Activated naive CD4-positive, alpha-beta T cell treated with anti-CD3 and anti-CD28 coated beads for 36 hours (primary cell): Measurements from ENCODE around the gene SIAE. TPM values are rescaled to one million over a fixed set of nuclear protein-coding genes. Genes with fewer than 3 reads are reported as not detected.

ENCODE experiments used
- CTCF ChIA-PET: fragments of 350-600 bp; sonication (Branson Sonifier 250); formaldehyde crosslinking; loops from one replicate; lab custom pipeline; 2021; ENCODE audit warnings: antibody characterized with exemption; lab: Charles Lee
- DNase-seq: peaks from one replicate; pipeline ENCODE4 v3.0.0-alpha.2; 2020
- H3K27ac Mint-ChIP-seq: one replicate; pipeline ENCODE4 v1.8.0; 2021; ENCODE audit warnings: mild to moderate bottlenecking, mixed read lengths
- H3K27me3 Mint-ChIP-seq: one replicate; pipeline ENCODE4 v1.8.0; 2021; ENCODE audit warnings: low read depth, mixed read lengths
- H3K36me3 Mint-ChIP-seq: one replicate; pipeline ENCODE4 v1.8.0; 2021; ENCODE audit warnings: low read depth, mixed read lengths
- H3K4me1 Mint-ChIP-seq: one replicate; pipeline ENCODE4 v1.8.0; 2021; ENCODE audit warnings: low read depth, mixed read lengths
- H3K4me3 Mint-ChIP-seq: one replicate; pipeline ENCODE4 v1.8.0; 2021; ENCODE audit warnings: mild to moderate bottlenecking, moderate library complexity, mixed read lengths
- H3K9me3 Mint-ChIP-seq: one replicate; pipeline ENCODE4 v1.8.0; 2021; ENCODE audit warnings: mixed read lengths
- intact Hi-C: fragments of 100-400 bp; cut with micrococcal nuclease; formaldehyde crosslinking; loops from one replicate; pipeline ENCODE4 v1.15.1; 2023
- total RNA-seq, 2 experiments: library from RNA; stranded (reverse); gene quantifications; one replicate each; pipeline ENCODE4 v1.2.3, GENCODE V29; 2021

The SIAE gene
- total RNA-seq, 2 experiments from 2014 or later = 7.8 to 10.8 TPM

DNA sequence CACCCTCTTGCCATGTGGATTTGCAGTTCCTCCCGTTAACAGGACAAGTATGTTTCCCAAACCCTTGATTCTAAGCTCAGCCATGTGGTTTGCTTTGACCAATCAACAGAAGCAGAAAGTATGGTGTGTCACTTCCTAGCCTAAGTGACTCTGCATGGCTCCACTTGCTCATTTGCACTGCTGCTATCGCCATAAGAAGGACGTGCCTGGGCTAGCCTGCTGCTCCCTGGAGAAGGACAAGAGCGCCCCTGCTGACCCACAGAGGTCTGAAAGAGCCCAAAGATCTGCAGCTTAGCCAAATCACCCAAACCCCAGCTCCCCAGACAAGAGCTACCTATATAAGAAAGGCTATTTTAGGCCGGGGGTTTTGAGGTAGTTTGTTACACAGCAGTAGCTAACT lies 32.9 kb downstream of the SIAE start:
- no peak for DNase-seq
- Mint-ChIP-seq H3K27me3 (no peaks in the 10 kb centered on the region), H3K36me3 (peaks cover 9% of the 10 kb centered on the region), H3K27ac (no peak overlapping the region), H3K4me1 (no peaks in the 10 kb centered on the region), H3K9me3 (no peaks in the 10 kb centered on the region), H3K4me3 (no peak overlapping the region)
- intact Hi-C loops = loop anchor here (5.0 kb wide), 1 partner anchor 717 kb away; no protein-coding TSS in a partner anchor
- CTCF ChIA-PET = interaction anchor here (0.6 to 1.4 kb wide), 4 partner anchors 151 to 236 kb away, joined by 3 to 5 read pairs (median 3); no protein-coding TSS in a partner anchor

DNA sequence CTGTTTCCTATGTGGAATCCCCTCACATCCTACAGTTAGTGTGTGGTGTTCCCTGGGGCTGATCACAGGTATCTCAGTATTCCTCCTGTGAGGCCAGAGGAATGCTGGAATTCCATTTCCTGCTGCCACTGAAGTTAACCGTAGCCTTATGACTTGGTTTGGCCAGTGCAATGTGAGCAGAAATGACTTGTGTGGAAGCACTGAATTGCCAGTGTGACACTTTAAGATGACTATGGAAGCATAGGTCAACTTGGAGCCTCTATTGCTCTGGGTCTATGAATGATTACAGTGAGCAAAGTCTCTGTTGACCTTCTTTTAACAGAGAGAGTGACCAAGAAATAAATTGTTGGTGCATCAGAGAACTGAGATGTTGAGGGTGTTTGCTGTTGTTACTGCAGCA lies 34.4 kb downstream of the SIAE start:
- intact Hi-C loops = no loop called here
- no peaks in the 10 kb centered on the region for H3K27me3 Mint-ChIP-seq
- no peak for DNase-seq
- H3K36me3 Mint-ChIP-seq = peaks cover 11% of the 10 kb centered on the region
- no peaks in the 10 kb centered on the region for H3K9me3 Mint-ChIP-seq
- CTCF ChIA-PET = interaction anchor here (1.2 to 2.0 kb wide), 3 partner anchors 14 to 227 kb away, joined by 3 to 5 read pairs (median 5); no protein-coding TSS in a partner anchor
- no peak overlapping the region for H3K4me3 Mint-ChIP-seq
- H3K4me1 Mint-ChIP-seq = no peaks in the 10 kb centered on the region
- H3K27ac Mint-ChIP-seq = no peak overlapping the region

GRCh38 chr11:124638500-124638899 lies 35.0 kb downstream of the SIAE start:
- Mint-ChIP-seq H3K9me3 (no peaks in the 10 kb centered on the region), H3K27ac (no peak overlapping the region), H3K27me3 (no peaks in the 10 kb centered on the region), H3K4me1 (no peaks in the 10 kb centered on the region), H3K4me3 (no peak overlapping the region), H3K36me3 (peaks cover 13% of the 10 kb centered on the region)
- DNase-seq = no peak
- CTCF ChIA-PET = interaction anchor here (1.2 to 2.0 kb wide), 2 partner anchors 14 to 19 kb away, joined by 3 to 5 read pairs; no protein-coding TSS in a partner anchor
- intact Hi-C loops = no loop called here

GRCh38 chr11:124635932-124636331 lies 37.6 kb downstream of the SIAE start:
- H3K36me3 Mint-ChIP-seq = peaks cover 26% of the 10 kb centered on the region
- intact Hi-C loops = no loop called here
- H3K27me3 Mint-ChIP-seq = no peaks in the 10 kb centered on the region
- no peaks in the 10 kb centered on the region for H3K9me3 Mint-ChIP-seq
- DNase-seq = no peak
- H3K4me1 Mint-ChIP-seq = no peaks in the 10 kb centered on the region
- H3K27ac Mint-ChIP-seq = no peak overlapping the region
- no peak overlapping the region for H3K4me3 Mint-ChIP-seq
- CTCF ChIA-PET = interaction anchor here (1.0 kb wide), 1 partner anchor 8 kb away, joined by 3 read pairs; no protein-coding TSS in a partner anchor

DNA sequence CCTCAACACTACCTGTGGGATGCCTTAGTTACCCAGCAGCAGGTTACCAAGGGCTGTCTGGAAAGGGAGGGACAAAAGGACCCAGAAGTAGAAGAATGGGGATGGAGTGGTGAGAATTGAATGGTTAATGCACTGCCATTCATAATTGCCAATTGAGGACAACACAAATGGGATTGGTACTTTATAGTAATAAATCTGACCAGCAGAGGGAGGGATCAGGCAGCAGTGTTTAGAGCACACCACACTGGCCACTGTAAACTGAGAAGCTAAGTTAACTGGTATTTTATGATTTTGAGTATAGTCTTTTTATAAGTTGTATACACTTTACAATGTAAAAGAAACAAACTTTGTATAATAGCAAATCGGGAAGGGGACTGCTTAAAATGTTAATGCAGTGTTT lies 40.2 kb downstream of the SIAE start:
- CTCF ChIA-PET = interaction anchor here (2.2 kb wide), 1 partner anchor 10 kb away, joined by 8 read pairs; the partner anchor contains the start of gene TBRG1
- Mint-ChIP-seq H3K4me3 (no peak overlapping the region), H3K27ac (no peak overlapping the region), H3K9me3 (no peaks in the 10 kb centered on the region), H3K27me3 (no peaks in the 10 kb centered on the region), H3K4me1 (peaks cover 2% of the 10 kb centered on the region), H3K36me3 (peaks cover 29% of the 10 kb centered on the region)
- DNase-seq = no peak
- intact Hi-C loops = no loop called here

DNA sequence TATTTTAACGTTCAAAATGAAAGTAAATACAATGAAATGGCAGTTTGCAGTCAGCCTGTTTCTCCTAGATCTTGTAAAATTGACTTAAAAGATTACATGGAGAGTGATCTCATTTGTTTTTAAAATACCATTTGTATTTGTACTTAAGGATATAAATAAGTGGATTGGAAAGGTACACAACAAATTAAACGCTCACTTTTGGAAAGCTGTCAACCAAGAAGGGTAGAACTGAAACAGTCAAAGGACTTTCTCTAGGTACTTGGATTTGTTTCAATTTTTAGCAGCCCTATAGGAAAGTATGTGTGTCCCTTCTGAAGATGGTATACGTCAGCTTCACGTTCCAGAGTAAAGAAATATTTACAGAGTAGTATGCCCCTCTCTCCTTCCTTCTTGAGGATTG lies 43.6 kb downstream of the SIAE start:
- intact Hi-C loops = no loop called here
- DNase-seq = no peak
- peaks cover 16% of the 10 kb centered on the region for H3K4me1 Mint-ChIP-seq
- no peaks in the 10 kb centered on the region for H3K27me3 Mint-ChIP-seq
- H3K4me3 Mint-ChIP-seq = no peak overlapping the region
- CTCF ChIA-PET = interaction anchor here (1.2 to 1.6 kb wide), 2 partner anchors 15 to 39 kb away, joined by 4 to 5 read pairs; no protein-coding TSS in a partner anchor
- H3K36me3 Mint-ChIP-seq = peaks cover 27% of the 10 kb centered on the region
- no peak overlapping the region for H3K27ac Mint-ChIP-seq
- no peaks in the 10 kb centered on the region for H3K9me3 Mint-ChIP-seq

DNA sequence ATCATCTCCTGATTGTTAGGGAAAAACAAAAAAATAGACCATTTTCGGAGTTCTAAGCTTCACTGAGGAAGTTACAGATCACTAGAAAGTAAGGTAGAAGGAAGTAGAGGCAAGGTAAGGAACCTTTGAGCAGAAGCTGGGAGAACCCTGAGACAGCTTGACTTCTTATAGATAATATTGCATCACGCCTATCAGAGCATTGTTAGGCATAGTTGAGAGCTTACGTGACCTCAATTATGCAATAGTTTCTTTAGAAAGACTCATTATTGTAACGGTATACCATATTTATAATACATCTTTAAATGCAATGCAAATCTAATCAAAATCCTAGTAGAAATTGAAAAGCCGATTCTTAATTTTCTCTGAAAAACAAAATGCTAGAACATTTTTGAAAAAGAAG lies 46.0 kb downstream of the SIAE start:
- Mint-ChIP-seq H3K4me3 (no peak overlapping the region), H3K4me1 (peaks cover 24% of the 10 kb centered on the region), H3K9me3 (no peaks in the 10 kb centered on the region), H3K27me3 (no peaks in the 10 kb centered on the region), H3K36me3 (peaks cover 20% of the 10 kb centered on the region), H3K27ac (no peak overlapping the region)
- intact Hi-C loops = no loop called here
- DNase-seq = no peak
- CTCF ChIA-PET = interaction anchor here (1.0 kb wide), 1 partner anchor 42 kb away, joined by 4 read pairs; no protein-coding TSS in a partner anchor

GRCh38 chr11:124625504-124626168 lies 47.9 kb downstream of the SIAE start:
- no peak for DNase-seq
- Mint-ChIP-seq H3K4me1 (peaks cover 24% of the 10 kb centered on the region), H3K9me3 (no peaks in the 10 kb centered on the region), H3K4me3 (no peak overlapping the region), H3K27ac (peak overlapping the region; percentile 24), H3K36me3 (peaks cover 13% of the 10 kb centered on the region), H3K27me3 (no peaks in the 10 kb centered on the region)
- CTCF ChIA-PET = interaction anchor here (0.7 to 1.5 kb wide), 3 partner anchors 13 to 44 kb away, joined by 3 to 5 read pairs (median 4); no protein-coding TSS in a partner anchor
- intact Hi-C loops = no loop called here

DNA sequence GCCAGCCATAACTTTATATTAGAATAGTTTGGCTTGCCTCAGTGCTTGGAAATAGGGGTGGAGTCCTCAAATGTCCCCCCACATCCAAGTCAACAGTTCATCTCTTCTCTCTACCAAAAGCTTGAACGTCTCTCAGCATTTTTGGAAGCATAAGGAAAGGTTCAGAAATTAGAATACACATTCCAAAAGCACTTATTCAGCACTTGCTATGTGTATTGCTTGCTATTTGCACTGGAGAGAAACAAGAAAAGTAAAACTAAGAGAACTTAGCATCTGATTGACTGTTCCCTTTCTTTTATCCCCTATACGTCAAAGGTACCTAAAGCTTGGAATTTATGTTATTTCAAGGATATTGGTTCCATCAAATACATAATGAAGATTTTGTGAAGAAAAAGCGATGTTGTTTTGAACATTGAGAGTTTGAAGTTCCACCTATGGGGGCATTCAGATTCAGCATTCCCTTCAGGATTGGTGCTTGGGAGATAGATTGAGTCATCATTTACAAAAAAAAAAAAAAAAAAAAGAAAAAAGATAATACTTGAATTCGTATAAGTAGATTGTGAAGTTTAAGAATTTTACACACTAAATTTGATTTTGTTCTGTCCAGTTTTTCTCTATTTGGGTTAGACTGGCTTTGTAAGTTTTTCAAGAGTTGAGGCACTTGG lies 49.5 kb downstream of the SIAE start:
- peaks cover 13% of the 10 kb centered on the region for H3K36me3 Mint-ChIP-seq
- peak overlapping the region; percentile 96 for H3K4me3 Mint-ChIP-seq
- CTCF ChIA-PET = interaction anchor here (0.9 to 2.1 kb wide), 3 partner anchors 9 to 20 kb away, joined by 4 to 8 read pairs (median 5); no protein-coding TSS in a partner anchor
- peaks cover 24% of the 10 kb centered on the region for H3K4me1 Mint-ChIP-seq
- H3K9me3 Mint-ChIP-seq = no peaks in the 10 kb centered on the region
- no peaks in the 10 kb centered on the region for H3K27me3 Mint-ChIP-seq
- H3K27ac Mint-ChIP-seq = peak overlapping the region; percentile 32
- no peak for DNase-seq
- intact Hi-C loops = loop anchor here (2.0 to 5.0 kb wide), 3 partner anchors 488 to 882 kb away; partner anchors contain the start of genes TMEM218, VWA5A and ZNF202

DNA sequence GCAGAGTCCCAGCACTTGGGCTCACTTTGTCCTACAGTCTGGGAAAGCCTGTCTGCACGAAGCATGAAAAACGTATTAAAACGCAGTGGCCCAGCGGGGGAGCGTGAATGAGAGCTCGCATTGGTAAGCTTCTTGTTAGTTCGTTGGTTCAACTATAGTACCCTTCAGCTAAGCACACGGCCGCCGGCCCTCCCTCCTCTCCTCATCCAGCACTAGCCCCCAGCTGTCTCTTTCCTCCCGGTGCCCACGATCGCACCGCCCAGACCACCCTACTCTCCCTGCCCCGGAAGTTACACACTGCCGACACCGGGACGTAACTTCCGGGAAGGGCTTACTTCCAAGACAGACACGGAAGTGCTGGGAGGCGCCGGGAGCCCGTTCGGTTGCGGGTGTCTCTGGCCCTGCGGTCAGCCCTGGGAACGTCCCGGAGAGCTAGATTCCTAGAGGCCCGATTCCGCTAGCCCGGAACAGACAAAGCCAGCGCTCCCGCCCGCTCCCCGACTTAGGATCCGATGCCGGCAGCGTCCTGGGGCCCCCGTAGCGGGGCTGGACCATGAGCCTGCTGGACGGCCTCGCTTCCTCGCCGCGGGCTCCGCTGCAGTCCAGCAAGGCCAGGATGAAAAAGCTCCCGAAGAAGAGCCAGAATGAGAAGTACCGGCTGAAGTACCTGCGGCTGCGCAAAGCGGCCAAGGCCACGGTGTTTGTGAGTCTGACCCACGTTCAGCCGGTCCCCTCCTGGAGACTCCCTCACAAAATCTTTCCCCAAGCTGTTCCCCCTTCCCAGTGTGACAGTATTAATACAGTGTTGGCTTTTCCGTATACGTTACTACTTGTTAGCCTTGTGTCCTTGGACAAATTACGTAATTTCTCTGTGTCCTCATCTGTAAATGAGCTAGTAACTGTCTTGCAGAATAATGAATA lies 50.7 kb downstream of the SIAE start, which contains the start of gene TBRG1:
TSS of gene TBRG1 (plus strand) at position 334 of the 921 bp plus-strand sequence. CDS start at position 554, 220 bp downstream.
- Mint-ChIP-seq H3K4me3 (peak within 1 kb of the TSS; percentile 96), H3K4me1 (peaks cover 22% of the 10 kb centered on the region), H3K27ac (peak within 1 kb of the TSS; percentile 96), H3K27me3 (no peaks in the 10 kb centered on the region), H3K9me3 (no peaks in the 10 kb centered on the region), H3K36me3 (peaks cover 8% of the 10 kb centered on the region)
- peak; percentile 88 for DNase-seq
- intact Hi-C loops = loop anchor here (1.0 to 5.0 kb wide), 7 partner anchors 22 to 880 kb away; partner anchors contain the start of genes CCDC15, MSANTD2, SIAE and SPA17
- CTCF ChIA-PET = interaction anchor here (1.1 to 2.1 kb wide), 4 partner anchors 10 to 135 kb away, joined by 3 to 8 read pairs (median 6); no protein-coding TSS in a partner anchor

- intact Hi-C loops = no loop called here
Observed at GRCh38 chr11:124618863-124619262, 54.7 kb downstream of the SIAE start.

More at GRCh38 chr11:124618863-124619262, 54.7 kb downstream of the SIAE start:
- no peak overlapping the region for H3K27ac Mint-ChIP-seq
- H3K4me3 Mint-ChIP-seq = no peak overlapping the region
- peaks cover 4% of the 10 kb centered on the region for H3K4me1 Mint-ChIP-seq
- H3K9me3 Mint-ChIP-seq = no peaks in the 10 kb centered on the region
- CTCF ChIA-PET = no interaction called here
- no peak for DNase-seq
- peaks cover 5% of the 10 kb centered on the region for H3K27me3 Mint-ChIP-seq
- no peaks in the 10 kb centered on the region for H3K36me3 Mint-ChIP-seq
